Stimulated activated CD8-positive, alpha-beta memory T cell treated with anti-CD3 and anti-CD28 coated beads, Interleukin-4, amount 100 ng/mL, for 24 hours (primary cell): ENCODE results near the gene AKT1S1.
"Not testable (repeated sequence)": the region's sequence is repeated elsewhere in the genome, so short reads cannot be mapped to it uniquely, and the experiment has no call there.

ENCODE experiments used
- DNase-seq: peaks from one replicate; pipeline ENCODE4 v3.0.0-alpha.2; 2020; ENCODE audit warnings: low read depth

AKT1S1 gene

DNA sequence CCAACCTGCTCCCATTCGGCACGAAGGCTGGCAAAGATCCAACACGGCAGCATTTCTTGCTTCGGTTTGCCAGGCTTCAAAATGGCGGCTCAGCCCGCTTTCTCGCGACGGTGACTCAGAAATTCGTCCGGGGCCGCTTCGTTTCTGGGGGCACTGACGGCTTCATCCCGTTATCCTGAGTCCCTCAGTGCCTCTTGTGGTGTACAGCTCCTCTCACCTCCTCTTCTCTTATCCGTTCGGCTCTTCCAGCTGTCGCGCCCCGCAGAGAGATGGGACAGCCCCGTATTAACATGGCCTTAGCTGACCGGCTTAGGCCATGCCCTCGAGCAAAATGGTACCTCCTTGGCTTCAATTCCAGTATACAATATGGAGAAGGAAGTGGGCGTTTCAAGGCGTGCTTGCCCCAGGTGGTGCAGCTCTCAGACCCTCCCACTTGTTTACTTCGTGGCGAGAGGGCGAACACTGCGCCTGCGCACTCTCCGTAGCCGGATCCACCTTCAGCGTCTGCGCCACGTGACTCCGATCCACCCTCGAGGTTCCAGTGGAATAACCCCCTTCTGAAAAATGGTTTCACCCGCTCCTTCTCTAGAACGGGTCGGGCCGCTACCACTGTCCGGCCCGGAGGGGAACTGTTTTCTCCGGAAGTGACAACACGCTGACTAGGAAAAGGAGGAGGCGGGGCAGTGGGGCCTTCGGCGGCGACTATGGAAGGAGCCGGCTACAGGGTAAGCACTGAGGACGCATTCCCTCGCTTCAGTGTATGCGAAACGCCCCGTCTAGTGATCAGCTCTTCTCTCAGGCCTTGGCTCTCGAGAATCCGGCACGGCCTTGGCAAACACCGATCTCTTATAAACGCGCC lies at the start of gene AKT1S1, which contains the start of gene TBC1D17:
TSS of gene AKT1S1 (minus strand) at position 336 of the 859 bp plus-strand sequence. CDS start 4,060 bp downstream, outside the sequence.
TSS of gene TBC1D17 (plus strand) at position 683 of the 859 bp plus-strand sequence. CDS start at position 705, 22 bp downstream.
- DNase-seq = peak; percentile 95

DNA sequence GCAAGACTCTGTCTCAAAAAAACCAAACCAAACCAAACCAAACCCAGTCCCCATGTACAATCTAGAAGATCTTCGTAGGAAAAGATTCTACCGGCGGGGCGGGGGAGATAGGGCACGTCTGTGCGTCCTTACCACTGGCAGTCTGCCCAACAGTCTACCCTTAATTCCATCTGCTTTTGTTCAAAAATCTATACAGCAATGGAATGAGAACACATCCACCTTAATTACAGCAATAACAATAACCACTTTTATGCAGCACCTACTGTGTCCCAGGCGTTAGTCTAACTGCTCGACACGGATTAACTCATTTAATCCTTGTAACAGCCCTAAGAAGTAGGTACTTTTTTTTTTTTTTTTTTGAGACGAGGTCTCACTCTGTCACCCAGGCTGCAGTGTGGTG lies 49.4 kb upstream of the AKT1S1 start:
- no peak for DNase-seq

GRCh38 chr19:49925486-49925885 lies 48.3 kb upstream of the AKT1S1 start:
- no peak for DNase-seq

GRCh38 chr19:49924881-49925210 lies 47.7 kb upstream of the AKT1S1 start:
- not testable (repeated sequence) for DNase-seq

DNA sequence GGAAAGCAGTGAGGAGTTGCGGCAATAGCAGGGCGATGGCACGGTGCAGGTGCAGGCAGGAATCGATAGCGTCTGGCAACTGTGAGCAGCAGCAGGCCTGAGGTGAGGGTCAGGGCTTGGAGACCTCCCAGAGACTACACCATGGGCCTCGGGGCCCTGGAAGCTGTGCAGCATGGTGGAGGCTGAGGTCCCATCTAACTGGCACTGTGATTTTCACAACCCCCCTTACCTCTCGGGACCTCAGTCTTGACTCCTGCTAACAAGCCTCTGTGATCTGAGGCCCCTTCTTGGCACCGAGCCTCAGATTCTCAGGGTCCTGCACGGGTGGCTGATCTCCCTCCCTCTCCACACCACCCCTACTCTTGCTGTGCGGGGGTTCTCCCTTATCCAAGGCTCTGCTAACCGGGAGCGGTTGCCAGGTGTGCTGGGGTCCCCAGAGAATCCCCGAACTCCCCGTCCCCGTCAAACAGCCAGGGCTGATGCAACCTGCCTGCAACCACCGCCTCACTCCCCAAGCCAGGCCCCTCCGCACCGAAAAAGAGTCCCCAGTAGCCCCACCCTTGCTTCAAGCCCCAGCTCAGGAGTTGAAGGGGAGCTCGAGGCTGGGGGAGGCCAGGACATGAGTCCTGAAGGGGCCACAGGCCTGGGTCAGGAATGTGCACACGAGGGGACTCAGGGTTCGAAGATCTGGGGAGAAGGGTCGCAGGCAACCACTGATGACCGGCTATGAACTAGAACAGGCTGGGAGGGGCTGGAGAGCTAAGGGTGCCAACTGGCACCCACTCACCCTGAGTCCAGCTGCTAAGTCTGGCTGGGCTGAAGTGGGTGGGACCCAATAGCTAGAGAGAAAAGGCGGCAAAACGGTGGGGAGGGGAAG lies 47.1 kb upstream of the AKT1S1 start:
- DNase-seq = no peak

DNA sequence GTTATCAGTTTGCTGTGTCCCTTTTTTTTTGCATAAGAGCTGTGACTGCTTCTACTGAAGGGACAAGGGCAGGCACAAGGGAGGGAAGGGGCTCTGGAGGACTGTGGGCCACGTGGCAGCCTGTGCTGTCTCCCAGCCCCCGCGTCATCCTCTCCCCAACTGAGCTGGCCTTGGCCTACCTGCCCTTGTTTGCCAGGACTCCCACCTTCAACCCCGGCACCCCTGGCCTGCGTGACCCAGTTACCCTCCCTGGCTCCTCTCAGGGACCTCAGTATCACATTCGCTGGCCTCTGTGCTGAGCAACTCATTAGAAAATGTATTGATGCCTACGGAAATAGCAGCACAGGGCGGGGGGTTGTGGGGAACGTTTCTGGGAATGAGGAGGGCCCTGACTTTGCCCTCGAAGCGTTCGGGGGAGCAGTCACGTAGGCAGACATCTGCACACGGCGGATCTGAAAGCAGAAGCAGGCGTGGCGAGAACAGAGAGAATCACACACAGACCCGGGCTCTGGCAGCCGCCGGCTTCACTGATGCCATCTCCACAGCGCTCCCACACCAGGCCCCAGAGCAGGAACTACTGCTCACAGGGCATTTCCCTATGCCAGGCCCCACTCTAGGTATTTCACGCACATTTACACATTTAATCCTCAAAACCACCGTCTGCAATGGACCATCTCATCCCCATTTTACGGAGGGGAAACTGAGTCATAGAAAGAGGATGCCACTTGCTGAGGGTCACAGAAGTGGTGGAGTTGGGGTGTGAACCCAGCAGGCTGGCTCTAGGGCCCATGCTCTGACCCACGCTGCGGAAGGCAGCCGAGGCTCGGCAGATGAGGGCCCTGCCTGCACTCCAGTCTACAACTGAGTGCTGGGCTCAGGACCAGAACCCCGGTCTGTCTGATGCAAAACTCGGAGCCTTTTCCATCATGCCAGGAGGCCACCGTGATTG lies 46.2 kb upstream of the AKT1S1 start:
- no peak for DNase-seq

DNA sequence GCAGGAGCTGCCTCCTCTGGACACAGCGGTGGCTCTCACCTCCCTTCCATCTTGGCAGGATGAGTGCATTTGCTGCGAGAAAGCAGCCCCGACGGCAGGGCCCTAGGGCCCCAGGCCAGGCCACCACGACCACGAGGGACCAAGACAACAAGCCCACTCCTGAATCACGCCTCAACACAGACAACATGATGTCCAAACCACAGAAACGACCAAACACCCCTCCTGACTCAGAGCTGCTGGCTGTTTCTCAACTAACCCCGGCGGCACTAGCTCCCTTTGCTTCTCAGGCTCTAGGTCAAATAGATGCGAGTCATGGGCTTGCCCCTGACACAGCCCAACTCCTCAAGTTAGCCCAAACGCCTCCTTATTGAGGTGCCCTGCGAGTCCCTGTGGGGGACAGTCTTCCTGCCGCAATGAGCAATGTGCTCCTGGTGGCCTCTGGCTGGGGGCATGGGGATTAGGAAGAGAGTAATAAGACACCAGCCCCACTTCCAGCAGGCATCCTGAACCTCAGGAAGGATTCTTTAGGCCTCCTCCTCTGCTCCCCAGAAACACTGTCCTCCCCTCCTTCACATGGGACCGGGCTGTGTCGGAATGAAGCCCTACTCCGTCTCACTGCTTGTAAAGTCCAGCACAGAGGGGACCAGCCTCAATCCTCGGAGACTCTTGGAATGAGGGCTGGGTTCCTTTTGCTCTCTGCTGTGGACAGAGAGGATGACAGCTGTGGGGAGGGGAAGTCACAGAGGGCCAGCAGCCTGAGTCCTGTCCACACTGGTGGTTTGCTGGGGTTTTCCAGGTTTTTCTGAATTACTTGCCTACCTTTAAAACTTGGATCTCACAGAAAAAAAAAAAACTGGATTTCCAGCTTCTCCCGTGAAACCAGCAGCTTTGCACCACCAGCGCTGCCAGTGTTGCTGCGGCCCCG lies 45.0 kb upstream of the AKT1S1 start:
- no peak for DNase-seq

DNA sequence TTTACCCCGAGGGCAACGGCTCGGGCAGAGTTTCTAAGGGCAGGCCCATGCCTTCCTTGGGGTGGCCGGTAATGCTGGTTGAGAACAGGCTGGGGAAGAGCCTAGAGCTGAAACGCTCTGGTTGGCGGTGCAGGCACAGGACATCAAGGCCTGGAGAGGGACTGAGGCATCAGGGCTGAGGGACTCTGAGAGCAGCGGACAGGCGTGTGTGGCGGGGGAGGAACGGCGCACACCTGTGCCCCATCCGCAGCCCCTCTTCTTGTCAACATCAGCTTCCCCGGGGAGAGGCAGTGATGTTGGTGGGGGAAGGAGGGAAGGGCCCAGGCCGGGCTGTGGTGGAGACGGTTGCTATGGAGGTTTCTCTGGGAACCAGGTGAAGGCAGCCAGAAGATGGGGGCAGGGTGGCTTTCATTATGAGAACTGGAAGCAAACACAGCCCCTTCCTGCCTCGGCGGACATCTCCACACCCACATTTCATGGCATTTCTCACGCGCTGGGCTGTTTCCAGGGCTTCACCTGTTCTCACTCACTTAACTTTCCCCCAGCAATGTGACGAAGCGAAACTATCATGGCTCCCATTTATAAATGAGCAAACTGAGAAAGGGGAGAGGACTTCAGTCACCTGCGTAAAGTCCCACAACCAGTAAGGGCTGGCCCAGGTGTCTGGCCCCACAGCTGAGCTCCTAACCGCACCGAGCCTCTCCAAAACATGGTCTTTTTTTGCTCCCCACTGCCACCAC lies 43.6 kb upstream of the AKT1S1 start:
- no peak for DNase-seq

GRCh38 chr19:49918089-49918488 lies 40.9 kb upstream of the AKT1S1 start:
- DNase-seq = no peak

GRCh38 chr19:49916839-49917733 lies 39.9 kb upstream of the AKT1S1 start:
- DNase-seq = no peak

DNA sequence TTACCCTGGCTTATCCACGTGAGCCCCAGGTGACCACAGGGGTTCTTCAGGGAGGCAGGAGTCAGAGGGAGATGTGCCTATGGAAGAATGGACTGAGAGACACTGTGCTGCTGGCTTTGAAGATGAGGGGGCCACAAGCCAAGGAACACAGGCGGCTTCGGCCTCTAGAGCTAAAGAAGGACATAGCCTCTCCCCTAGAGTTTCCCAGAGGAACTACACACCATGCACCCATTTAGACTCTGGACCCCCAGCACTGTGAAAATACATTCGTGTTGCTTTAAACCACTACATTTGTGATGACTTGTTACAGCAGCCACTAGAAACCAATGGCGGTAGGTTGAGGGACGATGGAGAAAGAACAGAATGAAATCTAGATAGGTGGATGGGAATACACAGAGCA lies 38.1 kb upstream of the AKT1S1 start:
- DNase-seq = no peak

DNA sequence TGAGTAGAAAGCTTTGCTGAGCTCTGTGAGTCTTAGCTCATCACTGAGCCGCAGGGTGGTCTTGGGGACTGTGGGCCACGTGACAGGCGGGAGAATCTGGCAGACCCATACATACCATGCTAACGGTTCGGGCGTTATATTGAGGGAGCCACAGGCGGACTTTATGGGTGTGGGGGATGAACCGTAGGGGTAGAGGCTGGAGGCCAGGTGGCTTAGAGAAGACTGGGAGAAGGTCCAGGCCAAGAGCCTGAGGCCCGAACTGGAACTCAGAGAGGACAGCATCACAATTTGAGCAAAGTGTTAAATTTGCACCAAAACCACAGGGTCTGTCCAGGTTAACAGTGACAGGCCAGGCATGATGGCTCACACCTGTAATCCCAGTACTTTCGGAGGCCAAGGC lies 36.6 kb upstream of the AKT1S1 start:
- DNase-seq = no peak

DNA sequence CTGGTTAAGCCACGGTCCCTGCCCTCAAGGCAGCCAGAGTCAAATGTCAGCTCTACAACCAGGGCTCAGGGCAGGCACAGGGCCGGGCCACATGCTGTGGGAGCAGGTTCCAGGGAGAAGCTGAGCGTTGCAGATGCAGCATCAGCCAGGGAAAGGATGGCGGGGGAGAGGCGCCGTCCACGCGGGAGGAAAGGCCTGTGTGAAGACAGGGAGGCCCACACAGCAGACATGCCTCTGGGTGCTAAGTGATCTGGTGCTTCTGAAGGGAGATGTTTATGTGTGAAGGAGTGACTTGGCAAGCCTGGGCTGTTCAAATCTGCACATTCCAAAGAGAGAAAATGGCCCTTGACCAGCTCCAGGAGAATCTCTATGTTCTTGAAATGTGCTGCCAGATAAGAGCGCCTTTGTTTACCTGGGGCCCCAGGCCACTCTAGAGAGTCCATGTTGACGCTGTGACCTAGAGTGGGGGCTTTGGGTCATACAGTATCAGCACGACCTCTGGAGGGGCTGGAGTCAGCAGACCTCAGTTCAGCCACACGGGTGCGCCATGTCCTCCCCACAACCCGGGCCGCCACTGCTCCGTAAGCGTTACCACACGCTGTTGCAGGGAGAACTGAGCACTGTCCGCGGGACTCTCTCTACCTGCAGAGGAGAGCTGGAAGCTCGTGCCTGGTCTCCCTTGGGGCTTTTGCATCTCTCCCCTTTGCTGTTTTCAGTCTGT lies 36.0 kb upstream of the AKT1S1 start:
- DNase-seq = no peak

DNA sequence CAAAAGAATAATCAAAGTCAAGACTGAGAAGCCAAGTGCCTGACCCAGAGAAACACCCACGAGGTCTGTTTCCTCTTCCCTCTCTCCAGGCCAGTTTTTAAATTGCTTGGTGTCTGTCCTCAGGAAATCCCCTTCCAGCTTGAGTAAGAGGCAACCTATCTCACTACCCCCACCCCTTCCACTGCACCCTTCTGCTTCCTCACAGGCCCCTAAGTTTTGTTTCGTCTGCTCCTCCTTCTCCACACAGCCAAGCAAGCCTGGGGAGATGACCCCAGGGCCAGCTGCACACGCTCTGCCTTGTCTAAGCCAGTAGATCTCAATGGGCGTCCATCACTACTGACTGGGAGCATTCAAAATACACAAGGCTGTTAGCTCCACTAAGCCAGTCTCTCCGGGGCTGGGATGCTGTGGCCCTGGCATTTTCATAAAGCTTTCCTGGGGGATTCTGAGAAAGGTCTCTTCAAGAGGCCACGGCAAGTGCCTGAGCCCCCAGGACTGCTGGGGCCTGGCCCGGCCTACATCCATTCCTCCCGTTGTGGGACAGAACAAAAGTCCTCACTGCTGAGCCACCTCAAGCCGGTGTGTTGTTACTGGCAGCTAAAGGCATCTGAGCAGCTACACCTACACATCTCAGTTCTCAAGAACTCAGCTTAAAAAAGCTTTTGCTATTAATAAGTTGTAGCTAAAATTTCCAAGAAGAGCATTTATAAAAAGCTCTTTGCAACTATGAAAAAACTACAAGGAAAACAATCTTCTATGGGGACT lies 34.4 kb upstream of the AKT1S1 start:
- DNase-seq = no peak

- DNase-seq = no peak
Measured at GRCh38 chr19:49910179-49910578, 33.0 kb upstream of the AKT1S1 start.

DNA sequence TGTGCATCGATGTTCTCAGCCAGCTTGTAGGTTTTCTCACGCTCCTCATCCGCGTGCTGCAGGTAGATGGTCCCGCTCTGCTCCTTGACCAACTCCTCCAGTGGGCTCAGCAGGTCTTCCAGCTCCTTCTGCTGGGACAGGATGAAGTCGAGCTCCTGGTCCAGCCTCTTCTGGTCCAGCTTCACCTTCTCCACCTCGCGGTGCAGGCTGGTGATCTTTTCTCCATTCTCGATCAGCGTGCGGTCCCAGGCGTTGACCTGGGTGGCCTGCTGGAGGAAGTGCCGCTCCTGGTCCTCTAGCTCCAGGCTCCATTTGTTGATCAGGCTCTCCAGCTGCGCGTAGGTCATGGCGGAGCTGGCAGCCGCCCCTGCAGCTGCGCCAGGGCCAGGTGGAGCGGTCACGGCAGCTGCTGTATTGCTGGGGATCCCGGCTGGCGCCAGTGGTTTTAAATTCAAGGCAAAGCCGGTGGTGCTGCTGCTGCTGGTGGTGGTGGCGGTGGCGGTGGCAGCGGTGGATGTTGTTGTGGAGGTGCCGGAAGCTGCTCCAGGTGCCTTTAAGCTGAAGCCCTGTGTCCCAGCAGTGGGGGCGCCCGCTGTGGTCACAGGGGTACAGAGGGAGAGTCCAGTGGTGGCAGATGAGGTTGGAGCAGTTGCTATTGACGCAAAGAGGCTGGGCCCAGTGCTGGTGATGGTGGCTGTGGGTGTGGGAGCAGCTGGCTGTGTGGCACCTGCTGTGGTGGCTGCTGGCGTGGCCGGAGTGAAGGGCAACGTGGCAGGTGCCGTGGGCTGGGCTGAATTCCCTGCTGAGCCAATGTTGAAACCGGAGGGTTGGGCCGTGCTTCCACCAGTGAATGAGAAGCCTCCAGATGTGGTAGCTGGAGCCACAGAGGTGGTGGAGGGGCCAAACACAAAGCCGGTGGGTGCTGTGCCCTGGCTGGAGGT lies 31.6 kb upstream of the AKT1S1 start:
- DNase-seq = no peak
